ENCODE measurements around the gene HTD2.
A peak's percentile ranks its signal among the peaks of the same experiment; 100 is the strongest.
"Not testable (repeated sequence)": the region's sequence is repeated elsewhere in the genome, so short reads cannot be mapped to it uniquely, and the experiment has no call there.

Gene HTD2

DNA sequence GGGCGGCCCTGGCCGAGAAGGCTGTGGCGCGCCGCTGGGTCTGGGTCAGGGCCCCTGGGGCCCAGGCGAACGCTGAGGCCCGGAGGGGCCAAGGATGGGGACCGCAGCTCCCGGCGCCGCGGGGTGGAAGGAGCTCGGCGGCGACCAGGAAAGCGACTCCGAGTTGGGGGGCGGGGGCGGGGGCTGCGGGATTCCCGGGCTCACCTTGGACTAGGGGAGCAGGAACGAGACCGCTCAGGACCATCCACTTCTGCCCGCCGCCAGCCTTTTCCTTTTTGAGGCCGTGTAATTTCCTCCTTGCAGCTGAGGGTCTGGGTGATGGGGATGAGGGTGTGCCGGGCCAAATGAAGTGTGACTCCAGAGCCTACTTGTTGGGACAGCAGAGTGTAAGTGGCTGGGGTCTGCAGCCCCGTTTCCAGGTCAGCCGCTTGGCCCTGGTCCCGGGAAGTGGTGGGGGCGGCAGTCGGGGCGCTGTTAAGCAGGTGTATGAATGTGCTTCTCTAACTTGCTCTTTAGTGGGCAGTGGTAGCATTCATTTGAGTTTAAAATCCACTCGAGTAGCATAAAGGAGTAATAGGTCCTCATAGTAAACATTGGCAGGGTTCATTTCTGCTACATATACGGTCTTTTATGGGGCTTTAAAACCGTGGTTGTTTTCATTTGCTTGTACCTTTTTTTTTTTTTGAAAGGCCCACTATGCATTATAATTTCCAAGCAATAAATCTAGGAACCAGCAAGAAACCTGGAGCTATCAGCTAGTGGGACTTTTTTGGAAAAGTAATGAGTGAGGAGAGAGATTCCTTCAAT lies 27.1 kb downstream of the HTD2 start:
- peak; percentile 9 for DNase-seq (ENCODE audit: low spot score)

DNA sequence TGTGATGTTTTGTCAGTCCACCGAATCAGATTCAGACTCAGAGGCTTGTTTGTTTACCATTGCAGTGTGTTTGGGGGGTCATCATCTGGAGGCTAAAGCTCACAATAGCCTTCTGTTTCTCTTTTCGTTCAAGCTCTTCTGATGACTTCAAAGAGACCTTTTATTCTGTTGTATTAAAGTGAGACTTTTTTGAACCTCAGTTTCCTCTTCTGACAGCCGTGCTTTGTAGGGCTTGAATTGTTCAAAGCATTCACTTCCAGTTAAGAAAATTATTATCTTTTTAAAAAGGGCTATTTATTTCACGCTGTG lies 27.6 kb downstream of the HTD2 start:
- DNase-seq (ENCODE audit: low spot score), result no peak

DNA sequence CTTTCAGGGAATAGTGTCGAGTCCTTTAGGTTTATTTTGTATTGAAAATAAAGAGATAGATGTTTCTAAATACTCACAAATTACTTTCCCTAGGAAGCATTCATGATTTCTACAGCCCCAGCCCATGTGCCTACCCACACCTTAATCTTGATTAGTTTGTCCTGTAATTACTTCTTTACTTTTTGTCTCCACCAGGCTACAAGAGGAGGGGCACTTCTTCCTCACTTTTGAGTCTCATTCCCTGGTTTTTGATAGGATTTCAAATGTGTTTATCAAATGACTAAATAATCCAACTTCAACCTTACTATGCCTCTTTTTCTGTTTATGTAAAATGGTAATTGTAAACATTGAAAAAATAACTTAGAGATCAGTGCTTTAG lies 28.2 kb downstream of the HTD2 start:
- no peak for DNase-seq (ENCODE audit: low spot score)

DNA sequence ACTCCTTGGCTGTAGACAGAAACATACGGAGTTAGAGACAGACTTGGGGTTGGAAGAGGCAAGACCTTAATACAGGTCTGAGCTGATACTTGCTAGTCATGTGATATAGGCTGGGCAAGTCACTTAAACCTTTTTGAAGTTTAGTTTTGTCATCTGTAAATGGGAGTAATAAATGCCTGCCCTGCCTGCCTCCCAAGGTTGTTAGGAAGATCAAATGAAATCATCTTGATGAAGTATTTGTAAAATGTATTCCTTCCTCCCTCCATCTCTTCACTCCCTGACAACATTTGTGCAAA lies 29.3 kb downstream of the HTD2 start:
- DNase-seq (ENCODE audit: low spot score), result no peak

DNA sequence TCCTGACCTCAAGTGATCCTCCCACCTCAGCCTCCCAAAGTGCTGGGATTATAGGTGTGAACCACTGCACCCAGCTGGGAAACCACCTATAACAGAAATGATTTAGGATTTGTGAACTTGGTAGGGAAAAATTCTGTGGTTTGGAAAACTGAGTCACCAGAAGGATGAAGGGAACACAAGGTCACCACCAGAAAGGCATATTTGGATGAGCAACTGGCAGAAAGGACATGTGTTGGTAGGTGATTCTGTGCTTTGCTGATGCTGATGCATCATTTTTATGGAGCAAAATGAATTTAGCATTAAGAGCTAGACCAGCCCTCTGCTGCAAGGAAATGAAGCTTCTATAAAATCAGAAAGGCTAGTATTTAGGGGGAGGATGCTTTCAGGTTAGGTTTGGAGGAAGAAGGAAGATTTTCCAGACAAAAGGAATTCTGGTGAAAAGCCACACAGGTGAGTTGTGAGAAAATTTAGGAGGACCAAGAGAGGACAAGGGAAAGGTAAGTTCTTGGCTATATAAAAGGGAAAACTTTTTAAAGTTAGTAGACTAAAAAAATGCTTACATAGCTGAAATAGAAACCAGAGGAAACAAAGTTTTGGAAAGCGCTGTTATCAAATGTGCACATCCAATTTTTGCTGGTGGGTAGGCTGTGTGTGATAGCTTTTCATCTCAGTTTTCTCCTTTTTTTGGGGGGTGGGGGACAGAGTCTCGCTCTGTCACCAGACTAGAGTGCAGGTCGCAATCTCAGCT lies 30.0 kb downstream of the HTD2 start:
- DNase-seq (ENCODE audit: low spot score), result no peak

DNA sequence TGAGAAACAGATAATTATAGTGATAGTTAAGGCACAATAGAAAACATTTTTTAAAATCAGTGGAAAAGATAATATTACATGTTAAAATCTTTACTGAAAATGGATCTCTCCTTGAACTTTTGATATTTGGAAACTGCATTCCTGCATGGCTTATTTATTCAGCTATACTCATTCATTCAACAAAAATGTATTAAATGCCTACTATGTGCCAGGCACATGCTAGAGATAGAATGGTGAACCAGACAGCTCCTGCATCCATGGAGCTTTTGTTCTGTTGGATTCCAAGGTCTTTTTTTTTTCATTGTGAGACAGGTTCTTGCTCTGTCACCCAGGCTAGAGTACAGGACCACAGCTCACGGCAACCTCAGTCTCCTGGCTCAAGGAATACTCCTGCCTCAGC lies 30.9 kb downstream of the HTD2 start:
- no peak for DNase-seq (ENCODE audit: low spot score)

DNA sequence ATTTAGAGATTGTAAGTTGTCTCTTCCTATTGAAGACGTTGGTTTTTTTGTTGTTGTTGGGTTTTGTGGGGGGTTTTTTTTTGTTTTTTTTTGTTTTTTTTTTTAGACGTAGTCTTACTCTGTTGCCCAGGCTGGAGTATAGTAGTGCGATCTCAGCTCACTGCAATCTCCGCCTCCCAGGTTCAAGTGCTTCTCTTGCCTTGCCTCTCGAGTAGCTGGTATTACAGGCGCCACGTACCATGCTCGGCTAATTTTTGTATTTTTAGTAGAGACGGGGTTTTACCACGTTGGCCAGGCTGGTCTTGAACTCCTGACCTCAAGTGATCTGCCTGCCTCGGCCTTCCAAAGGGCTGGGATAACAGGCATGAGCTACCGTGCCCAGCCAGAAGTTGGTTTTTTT lies 32.8 kb downstream of the HTD2 start:
- DNase-seq (ENCODE audit: low spot score), result not testable (repeated sequence)

DNA sequence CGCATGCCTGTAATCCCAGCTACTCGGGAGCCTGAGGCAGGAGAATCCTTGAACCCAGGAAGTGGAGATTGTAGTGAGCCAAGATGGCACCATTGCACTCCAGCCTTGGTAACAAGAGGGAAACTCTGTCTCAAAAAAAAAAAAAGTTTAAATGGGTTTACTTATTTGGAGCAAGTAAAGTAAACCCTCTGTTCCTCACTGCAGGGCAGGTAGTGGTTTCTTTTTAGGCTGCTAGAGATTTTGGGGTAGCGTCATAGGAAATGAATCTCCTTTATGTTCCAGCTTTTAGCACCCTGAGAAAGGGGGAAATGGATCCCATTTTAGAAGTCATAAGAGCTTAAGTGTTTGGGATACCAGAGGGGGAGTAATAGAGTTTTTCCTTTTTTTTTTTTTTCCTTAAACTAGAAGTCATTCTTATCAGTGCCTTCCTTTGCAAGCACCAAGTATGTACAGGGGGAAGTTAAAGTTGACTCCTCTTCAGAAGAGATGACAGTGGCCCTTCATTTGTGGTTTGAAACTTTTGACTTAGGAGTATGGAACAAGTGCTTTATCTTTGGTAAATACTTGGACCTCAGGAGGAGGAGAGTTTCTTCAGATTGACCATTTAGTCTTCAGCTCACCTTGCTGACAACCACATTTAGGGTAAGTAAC lies 34.4 kb downstream of the HTD2 start:
- no peak for DNase-seq (ENCODE audit: low spot score)

DNA sequence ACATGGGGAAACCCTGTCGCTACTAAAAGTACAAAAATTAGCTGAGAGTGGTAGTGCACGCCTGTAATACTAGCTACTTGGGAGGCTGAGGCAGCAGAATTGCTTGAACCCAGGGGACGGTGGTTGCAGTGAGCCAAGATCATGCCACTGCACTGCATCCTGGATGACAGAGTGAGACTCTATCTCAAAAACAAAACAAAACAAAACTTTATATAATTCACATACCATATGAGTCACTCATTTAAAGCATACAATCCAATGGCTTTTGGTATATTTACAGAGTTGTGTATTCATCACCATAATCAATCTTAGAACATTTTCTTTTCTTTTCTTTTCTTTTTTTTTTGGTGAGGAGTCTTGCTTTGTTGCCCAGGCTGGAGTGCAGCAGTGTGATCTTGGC lies 35.1 kb downstream of the HTD2 start:
- no peak for DNase-seq (ENCODE audit: low spot score)

DNA sequence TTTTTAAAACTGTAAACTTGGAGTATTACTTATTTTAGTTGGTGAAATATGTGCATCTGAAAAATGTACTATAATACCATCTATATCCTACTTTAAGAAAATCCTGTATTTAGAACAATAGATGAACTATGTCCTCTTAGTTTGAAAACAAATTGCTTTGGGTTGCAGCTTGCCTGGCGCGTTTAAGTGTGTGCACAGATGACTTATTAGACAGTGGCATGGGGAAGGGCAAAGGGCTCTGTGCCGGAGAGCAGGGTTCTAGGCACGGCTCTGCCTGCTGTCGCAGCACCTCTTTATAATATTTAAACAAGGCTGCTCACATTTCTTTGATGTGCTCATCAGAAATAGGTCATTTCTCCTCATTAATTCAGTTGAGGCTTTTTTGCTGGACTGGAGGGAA lies 36.4 kb downstream of the HTD2 start:
- no peak for DNase-seq (ENCODE audit: low spot score)

DNA sequence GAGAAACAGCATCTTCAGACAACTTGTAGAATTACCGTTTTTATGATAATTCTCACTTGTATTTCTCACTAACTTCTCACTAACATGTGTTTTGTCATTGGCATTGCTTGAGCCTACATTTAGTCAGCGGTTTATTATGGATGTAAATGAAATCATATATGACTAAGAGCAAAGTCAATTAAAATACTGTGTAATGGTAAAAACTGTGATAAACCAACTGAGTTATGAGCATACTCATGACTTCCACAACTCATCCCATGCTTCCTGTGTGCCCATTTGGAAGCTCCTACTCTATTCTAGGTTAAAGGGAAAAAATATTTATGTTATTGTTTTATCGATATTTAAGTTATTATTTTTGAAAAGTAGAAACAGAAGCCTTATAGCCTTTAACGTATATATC lies 39.1 kb downstream of the HTD2 start:
- DNase-seq (ENCODE audit: low spot score), result no peak

DNA sequence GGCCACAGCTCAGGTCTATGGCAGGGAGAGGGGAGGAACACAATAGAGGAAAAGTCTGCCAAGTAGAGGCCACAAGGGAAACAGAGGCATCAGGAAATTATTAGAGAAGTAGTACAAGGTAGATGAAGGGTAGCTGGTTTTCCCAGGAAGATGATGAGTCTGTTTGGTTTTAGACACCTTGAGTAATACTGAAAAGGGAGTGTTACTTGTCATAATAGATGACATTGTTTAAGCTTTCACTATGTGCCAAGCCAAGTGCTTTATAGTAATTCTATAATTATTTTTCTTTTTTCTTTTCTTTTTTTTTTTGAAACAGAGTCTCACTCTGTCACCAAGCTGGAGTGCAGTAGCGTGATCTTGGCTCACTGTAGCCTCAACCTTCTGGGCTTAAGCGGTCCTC lies 40.0 kb downstream of the HTD2 start:
- DNase-seq (ENCODE audit: low spot score), result no peak

DNA sequence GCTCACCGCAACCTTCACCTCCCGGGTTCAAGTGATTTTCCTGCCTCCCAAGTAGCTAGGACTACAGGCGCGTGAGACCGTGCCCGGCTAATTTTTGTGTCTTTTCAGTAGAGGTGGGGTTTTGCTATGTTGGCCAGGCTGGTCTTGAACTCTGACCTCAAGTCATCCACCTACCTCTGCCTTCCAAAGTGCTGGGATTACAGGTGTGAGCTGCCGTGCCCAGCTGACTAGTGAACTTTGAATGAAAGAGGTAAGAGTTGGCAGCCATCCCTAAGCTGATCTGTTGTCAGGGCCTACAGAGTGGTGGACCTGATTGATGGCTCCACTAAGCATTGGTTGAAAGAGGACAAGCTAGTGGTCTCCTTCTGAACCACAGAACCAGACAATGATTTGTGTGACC lies 41.7 kb downstream of the HTD2 start:
- DNase-seq (ENCODE audit: low spot score), result no peak

DNA sequence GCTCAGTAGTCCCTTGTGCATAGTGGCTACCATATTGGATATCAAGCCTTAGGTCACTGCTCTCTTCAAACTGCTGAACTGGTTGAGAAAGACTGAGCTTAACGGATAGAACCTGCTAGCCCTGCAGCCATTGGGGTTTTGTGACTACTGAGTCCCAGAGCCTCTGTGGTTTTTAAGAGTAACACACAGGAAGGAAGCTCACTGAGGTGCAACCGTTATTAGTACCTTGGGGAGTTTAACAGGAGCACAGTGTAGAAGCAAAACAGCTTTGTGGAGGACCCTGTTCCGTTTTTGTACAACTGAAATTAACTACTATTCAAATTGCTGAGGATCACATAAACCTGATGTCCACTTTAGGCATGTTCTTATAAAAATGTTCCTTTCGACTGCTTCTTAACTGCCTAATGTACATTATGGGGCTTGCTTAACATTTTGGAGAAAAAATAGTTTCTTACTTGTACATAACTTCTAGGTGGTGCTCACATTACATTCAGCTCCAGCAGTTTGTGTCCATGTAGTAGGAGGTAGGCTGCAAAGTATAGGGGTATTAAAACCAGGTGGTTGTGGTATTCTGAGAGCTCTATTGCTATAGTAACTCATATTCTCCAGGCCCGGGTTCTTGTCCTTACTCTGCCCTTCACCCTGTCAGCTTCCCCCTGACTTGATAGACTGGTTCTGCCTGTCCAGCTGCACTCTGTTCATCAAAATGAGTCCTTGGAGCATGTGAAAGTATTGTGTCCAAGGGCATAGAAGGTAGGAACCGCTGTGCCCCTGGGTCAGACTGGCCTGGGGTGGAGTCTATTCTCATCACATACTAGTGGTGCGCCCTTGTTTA lies 43.7 kb downstream of the HTD2 start:
- no peak for DNase-seq (ENCODE audit: low spot score)

DNA sequence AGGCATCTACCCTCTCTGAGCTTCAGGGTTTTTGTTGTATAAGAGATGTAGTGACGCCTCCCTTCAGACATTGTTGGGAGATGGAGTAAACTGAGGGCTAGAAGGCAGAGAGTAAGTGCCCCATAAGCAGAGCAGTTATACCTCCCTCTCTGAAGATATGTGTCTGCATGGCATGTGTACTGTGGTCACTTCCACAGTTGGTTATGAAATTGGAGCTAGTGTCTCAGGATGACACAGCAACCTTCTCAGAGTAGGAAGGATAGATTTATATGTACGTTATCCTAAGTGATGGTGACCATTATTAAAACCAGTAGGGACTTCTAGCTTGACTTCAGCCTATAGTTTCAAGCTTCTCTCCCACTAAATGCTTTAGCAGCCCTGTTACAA lies 44.3 kb downstream of the HTD2 start:
- DNase-seq (ENCODE audit: low spot score), result no peak

DNA sequence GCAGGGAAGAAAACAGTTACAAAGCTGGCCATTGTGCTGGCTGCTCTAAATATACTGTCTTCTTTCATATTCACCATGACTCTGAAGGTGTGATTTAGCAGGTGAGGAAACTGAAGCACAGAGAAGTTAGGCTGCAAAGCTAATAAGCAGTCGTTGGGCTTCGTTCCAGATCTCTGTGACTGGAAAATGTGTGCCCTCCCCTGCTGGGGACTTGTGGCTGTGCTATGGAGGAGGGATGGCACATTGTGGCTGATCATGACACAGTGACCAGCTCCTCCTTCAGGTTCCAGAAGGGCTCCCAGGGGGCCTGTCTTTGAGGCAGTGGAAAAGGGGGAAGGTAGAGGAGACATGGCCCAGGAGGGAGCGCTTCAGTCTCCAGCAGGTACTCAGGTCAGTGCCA lies 45.6 kb downstream of the HTD2 start:
- DNase-seq (ENCODE audit: low spot score), result no peak

DNA sequence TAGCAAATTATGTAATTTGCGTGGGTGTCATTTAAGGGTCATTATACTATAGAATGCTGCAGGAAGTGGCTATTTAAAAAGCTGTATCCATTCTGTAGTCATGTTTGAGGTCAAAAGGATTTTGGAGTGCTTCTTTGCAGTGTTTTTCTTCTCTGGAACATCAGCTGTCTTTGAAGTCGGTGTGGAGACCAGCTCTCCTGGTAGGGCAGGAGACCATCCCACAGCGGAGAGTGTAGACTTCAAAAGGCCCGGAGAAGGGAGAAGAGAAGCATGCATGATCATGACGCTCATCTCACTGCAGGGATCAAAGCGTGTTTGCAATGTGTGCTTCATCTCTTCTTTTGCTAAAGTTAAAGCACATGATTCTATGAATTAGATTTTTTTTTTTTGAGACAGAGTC lies 46.3 kb downstream of the HTD2 start:
- DNase-seq (ENCODE audit: low spot score), result no peak

DNA sequence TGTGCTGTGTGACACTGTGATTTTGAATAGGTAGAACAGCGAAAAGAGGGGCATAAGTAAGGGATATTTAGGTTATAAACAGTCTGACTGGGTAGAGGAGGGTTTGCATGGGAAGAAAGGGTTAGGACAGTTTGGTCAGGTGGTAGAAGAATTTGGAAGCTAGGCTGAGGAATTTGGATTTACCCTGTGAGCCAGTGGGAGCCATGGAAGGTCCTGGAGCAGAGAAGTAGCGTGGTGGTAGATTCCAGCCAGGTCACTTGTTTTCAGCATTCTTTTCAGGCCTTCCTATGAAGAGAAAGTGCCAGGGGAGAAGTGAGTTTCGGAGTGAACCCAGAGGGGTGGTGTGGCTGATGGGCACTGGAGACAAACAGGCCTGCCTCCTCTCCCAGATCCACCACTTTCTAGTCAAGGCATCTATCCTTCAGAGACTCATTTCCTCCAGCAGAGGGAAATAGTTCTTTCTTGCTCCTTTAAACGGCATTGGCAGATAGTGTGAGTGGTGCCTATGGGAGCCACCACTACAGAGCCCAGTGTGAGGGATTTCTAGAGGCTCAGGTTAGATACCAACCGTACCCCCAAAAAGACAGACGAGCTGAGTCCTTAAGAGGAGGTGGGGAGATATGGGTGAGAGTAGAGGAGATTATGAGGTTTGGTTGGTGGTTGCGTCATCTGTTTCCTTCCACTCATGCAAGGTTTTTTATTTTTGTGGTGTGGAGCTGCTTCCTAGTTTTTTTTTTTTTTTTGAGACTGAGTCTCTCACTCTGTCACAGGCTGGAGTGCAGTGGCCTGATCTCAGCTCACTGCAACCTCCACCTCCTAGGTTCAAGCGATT lies 47.6 kb downstream of the HTD2 start:
- DNase-seq (ENCODE audit: low spot score), result no peak

DNA sequence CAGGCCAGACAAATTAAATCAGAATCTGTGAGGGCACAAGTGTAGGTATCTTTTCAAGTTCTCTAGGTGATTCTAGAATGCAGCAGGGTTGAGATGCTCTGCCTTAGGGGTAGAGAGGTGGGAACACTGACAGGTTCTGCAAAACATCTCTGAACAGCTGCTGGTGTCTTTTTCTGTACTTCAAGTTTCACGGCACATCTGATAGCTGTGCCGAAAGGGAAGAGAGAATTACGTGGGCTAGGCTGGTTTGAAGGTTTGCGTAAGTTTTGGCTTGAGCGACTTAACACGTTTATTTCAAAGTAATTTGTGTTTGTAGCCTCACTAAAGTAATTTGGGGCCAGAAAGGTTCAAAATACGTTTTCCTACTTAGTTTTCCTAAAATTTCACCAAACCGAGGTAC lies 48.9 kb downstream of the HTD2 start:
- no peak for DNase-seq (ENCODE audit: low spot score)

DNA sequence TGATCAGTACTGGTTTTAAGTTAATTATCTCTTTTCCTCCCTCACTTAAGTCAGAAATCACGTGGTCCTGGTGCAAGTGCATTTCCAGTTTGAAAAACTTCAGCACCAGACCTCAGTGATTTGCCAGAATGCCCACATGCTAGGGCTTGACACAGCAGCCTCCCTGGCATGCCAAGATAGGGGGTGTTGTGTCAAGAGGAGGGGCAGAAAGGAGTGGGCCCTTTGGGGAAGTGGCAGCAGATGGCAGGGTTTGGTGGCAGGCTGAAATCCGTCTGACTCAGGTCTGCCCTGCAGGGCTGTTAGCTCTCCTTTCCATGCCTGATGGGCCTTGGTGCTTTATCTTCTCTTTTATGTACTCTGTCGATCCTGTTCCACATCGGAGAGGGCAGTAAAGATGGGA lies 49.7 kb downstream of the HTD2 start:
- no peak for DNase-seq (ENCODE audit: low spot score)

DNA sequence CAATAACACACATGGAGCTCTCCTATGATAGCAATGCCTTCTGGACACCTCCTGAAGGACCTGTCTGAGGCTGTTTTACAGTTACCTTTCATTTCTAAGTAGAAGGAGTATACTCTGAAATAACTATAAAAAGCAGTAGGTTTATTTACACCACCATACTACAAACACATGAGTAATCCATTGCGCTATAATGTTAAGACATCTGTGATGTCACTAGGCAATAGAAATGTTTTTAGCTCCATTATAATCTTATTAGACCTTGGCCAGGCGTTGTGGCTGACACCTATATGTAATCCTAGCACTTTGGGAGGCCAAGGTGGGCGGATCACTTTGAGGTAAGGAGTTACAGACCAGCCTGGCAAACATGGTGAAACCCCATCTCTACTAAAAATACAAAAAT lies 51.1 kb downstream of the HTD2 start:
- no peak for DNase-seq (ENCODE audit: low spot score)

DNA sequence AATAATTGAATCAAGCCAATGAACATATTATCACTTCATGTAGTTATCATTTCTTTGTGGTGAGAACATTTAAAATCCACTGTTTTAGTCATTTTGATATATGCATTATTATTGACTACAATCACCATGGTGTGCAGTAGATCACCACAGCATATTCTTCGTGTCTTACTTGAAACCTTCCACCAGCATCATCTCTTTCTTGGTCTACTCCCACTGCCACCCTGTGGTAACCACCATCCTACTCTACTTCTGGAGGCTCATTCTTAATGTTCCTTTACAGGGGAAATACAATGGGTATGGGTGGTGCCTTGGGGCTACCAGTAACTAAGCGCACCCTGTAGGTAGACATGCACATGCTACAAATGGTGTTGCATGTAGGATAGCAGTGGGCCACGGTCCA lies 51.8 kb downstream of the HTD2 start:
- no peak for DNase-seq (ENCODE audit: low spot score)
